Measurements from ENCODE around the gene NUP188. TPM values are rescaled to one million over a fixed set of nuclear protein-coding genes. Genes with fewer than 3 reads are reported as not detected.
A peak's percentile ranks its signal among the peaks of the same experiment; 100 is the strongest.

The NUP188 gene
- total RNA-seq, 2 donors from 2014 or later, result 14.8 to 30.0 TPM

DNA sequence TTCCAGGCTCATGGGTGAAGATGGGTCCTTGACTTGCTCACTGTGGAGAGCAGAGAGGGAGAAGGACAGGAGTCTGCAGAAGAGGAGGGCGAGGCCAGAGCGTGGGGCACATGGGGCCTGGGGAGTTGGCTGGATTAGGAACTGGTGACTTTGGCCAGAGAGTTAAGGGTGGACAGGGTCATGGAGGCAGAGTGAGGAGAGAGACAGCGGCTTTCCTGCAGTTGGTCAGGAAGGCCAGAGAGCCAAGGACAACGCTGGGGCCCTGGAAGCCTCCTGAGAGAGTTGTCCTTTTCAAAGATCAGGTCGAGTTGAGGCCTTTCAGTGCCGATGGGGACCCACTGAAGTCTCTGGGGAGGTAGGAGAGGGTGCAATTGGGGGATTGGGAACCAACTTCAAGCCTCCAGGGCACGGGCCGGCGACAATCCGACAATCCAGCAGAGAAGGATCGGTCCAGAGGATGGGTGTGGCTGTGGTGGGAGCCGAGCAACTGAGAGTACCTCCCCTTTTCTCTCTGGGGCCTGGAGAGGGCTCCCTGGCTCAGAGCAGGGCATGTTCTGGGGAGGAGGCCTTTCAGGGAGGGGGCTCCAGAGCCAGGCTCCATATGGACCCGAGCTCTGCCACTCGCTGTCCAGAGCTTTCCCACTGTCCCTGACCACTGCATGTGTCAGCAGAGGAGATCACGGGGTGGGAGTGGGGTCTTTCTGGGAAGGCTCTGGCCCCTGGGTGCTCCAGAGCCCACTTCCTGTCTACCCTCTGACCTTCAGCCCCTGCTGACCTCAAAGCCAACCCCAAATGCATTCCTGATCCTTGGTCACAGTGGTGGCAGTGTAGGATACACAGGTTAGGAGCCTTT, 34.2 kb upstream of the NUP188 start:
- intact Hi-C loops (cut with DNase I), result no loop called here
- ATAC-seq, result peak in 1 of 2 donors; percentile 7
- peak; percentile 48 for DNase-seq

DNA sequence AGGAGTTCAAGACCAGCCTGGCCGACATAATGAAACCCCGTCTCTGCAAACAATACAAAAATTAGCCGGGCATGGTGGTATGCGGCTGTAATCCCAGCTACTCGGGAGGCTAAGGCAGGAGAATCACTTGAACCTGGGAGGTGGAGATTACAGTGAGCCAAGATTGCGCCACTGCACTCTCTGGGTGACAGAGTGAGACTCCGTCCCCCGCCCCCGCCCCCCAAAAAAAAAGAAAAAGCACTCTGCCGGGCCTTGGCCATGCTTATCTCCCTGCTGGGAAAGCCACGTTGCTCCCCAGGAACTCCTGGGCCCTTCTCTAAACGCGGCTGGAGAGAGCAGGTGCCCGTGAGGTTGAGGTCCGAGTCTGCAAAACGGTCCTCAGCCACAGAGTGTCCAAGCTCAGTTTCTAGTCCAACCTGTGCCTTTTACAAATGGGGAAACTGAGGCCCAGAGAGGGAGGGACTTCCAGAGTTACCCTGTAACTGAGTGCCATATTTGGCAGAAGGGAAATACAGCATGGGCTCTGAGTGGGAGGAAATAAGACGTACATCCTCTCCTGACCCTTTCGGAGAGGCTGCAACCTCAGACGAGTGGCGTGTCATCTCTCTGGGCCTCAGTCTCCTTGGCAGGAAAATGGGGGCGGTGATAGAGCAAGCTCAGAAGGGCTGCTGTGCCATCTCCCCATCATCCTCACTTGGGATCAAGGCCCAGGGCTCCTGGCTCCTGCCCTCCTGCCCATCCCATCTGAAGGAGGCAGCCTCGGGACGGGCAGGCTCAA, 33.3 kb upstream of the NUP188 start:
- DNase-seq, result no peak
- intact Hi-C loops (cut with DNase I), result no loop called here
- ATAC-seq, result no peak

GRCh38 chr9:128916204-128916603, 31.3 kb upstream of the NUP188 start:
- intact Hi-C loops (cut with DNase I), result loop anchor here in 1 of 2 donors (5.0 kb wide), 1 partner anchor 34 kb away; the partner anchor contains the start of genes KYAT1 and LRRC8A
- DNase-seq (peak; percentile 54), ATAC-seq (peak; percentile 14 to 17)

DNA sequence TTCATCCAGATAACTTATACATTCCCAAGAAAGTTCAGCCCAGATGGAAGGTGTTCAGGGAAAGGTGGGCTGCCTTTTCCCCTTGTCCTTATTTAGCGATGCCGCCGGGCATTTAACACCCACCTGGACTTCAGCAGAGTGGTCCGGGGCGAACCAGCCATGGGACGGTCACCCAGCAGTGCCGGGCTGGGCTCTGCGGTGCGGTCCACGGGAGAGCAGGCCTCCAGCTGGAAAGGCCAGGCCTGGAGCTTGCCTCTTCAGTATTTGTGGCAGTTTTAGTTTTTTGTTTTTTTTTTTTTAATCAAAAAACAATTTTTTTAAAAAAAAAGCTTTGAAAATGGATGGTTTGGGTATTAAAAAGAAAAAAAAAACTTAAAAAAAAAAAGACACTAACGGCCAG, 30.8 kb upstream of the NUP188 start:
- no peak for DNase-seq
- no peak for ATAC-seq
- intact Hi-C loops (cut with DNase I), result loop anchor here in 1 of 2 donors (5.0 kb wide), 1 partner anchor 34 kb away; the partner anchor contains the start of genes KYAT1 and LRRC8A

GRCh38 chr9:128917151-128917849, 30.2 kb upstream of the NUP188 start:
- DNase-seq (peak; percentile 88), ATAC-seq (peak; percentile 47 to 61)
- intact Hi-C loops (cut with DNase I), result loop anchor here in 1 of 2 donors (5.0 kb wide), 1 partner anchor 35 kb away; the partner anchor contains the start of genes KYAT1 and LRRC8A

DNA sequence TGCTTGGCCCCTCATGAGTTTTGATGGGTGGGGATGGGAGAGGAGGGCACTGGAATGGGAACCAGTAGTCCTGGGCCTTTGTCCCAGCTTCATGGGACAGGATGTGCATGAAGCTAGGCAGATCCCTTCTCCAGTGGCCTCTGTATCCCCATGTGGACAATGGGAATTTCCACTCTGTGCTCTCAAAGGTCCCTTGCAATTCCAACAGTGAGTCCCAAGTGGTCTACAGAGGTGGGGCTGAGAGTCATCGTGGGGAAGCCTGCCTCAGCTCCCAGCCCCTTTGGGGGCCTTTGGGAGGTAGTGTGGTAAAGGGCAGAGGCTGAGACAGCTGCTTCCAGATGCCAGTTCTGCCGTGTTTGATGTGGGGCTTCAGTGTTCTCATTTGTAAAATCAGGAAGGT, 28.6 kb upstream of the NUP188 start:
- DNase-seq, result no peak
- no peak for ATAC-seq
- intact Hi-C loops (cut with DNase I), result loop anchor here in 1 of 2 donors (5.0 kb wide), 1 partner anchor 37 kb away; the partner anchor contains the start of genes KYAT1 and LRRC8A

GRCh38 chr9:128919402-128920089, 28.0 kb upstream of the NUP188 start:
- intact Hi-C loops (cut with DNase I), result loop anchor here in 1 of 2 donors (5.0 kb wide), 1 partner anchor 37 kb away; the partner anchor contains the start of genes KYAT1 and LRRC8A
- ATAC-seq, result no peak
- no peak for DNase-seq

GRCh38 chr9:128920381-128921058, 27.0 kb upstream of the NUP188 start, which contains the start of gene PHYHD1:
PHYHD1 (plus strand) TSS chr9:128920982; CDS start chr9:128922324, 1,342 bp downstream.
- ATAC-seq, result peak; percentile 46 to 49
- intact Hi-C loops (cut with DNase I), result no loop called here

DNA sequence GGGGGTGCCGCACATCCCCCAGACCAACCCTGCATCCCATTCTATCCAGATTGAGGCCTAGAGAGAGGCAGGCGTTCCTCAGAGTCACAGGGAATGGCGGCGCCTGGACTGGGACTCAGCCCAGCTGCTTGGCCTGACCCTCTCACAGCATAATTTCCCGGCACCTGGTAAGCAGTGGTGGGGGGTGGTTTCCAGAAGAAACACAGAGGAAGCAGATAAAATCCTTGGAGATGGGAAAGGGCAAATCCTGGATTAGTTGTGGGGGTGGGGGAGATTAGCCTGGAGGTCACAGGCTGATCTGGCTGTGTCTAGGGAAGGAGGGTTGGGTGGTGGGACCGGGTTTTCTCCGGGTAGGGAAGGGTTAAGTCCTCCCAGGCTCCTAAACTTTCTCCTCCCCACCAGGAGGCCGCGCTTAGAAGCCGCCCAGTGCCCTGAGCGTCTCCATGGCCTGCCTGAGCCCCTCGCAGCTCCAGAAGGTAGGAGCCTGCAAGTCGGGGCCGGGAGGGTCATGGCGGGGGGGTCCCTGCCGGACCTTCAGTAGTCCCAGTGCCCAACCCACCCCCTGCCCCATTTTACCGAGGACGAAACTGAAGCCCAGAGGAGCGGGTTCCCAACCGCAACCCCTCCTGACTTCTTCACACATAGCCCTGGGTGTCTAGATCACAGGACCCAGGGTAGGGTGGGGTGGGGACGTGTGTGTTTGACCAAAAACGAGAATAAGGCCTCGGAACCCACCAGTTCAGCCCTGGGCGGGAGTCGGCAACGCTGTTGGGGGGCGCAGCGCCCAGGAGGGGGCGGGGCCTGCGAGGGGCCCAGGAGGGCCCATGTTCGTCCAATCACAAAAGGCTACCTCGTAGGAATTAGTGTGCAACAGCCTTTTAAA, 25.4 kb upstream of the NUP188 start:
- DNase-seq, result peak; percentile 65
- intact Hi-C loops (cut with DNase I), result no loop called here
- ATAC-seq, result peak; percentile 82 to 85

More at GRCh38 chr9:128920381-128921058, 27.0 kb upstream of the NUP188 start, which contains the start of gene PHYHD1:
- DNase-seq, result peak; percentile 79

DNA sequence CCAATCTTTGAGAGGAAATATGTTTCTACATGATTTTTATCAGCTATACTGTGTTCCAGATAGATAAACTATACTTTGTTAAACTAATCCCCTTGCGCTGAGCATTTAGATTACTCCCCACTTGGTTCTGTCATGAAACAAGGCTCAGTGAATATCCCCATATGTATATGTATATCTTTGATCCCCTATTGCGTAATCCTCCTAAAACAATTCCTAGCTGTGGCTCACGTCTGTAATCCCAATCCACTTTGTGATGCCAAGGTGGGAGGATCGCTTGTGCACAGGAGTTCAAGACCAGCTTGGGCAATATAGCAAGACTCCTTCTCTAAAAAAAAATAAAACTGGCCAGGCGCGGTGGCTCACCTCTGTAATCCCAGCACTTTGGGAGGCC, 24.0 kb upstream of the NUP188 start:
- intact Hi-C loops (cut with DNase I), result no loop called here
- no peak for ATAC-seq
- no peak for DNase-seq

- ATAC-seq (peak; percentile 71 to 83), DNase-seq (peak; percentile 49)
- intact Hi-C loops (cut with DNase I), result loop anchor here (1.0 to 5.0 kb wide), 3 partner anchors 46 to 65 kb away; partner anchors contain the start of genes KYAT1 (in 1 of the 2) and LRRC8A (in 1 of the 2)
Measured at GRCh38 chr9:128927731-128928411, 19.6 kb upstream of the NUP188 start.

DNA sequence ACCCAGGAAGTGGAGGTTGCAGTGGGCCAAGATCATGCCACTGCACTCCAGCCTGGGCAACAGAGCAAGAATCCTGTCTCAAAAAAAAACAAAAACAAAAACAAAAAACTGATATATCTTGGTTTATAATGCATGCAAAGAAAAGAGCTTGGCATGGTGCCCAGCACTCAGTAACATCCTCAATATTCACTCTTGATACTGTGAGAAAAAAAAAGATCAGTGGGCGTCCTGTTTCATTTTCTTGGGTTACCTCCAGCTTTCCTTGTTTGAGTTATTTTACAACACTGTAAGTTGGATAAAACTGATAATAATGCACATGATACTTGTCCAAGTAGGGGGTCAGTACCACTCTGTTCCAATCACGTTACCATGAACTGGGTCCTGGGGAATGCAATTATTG, 18.9 kb upstream of the NUP188 start:
- ATAC-seq (no peak), DNase-seq (no peak)
- intact Hi-C loops (cut with DNase I), result loop anchor here (1.0 to 5.0 kb wide), 3 partner anchors 46 to 65 kb away; partner anchors contain the start of genes KYAT1 (in 1 of the 2) and LRRC8A (in 1 of the 2)

DNA sequence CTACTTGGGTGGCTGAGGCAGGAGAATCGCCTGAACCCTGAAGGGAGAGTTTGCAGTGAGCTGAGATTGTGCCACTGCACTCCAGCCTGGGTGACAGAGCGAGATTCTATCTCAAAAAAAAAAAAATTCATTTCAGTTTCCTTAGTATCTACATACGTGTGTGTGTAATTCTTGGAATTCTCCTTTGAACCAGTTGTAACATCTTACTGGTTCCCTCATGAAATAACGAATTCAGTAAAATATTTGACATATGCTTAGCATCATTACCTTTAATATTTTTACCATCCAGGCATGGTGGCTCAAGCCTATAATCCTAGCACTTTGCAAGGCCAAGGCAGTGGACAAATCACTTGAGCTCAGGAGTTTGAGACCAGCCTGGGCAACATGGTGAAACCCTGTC, 17.9 kb upstream of the NUP188 start:
- ATAC-seq, result no peak
- intact Hi-C loops (cut with DNase I), result loop anchor here (2.0 to 5.0 kb wide), 2 partner anchors 47 to 65 kb away; partner anchors contain the start of genes KYAT1 (in 1 of the 2) and LRRC8A (in 1 of the 2)
- no peak for DNase-seq

GRCh38 chr9:128933731-128934130, 13.8 kb upstream of the NUP188 start:
- intact Hi-C loops (cut with DNase I), result no loop called here
- DNase-seq, result no peak
- no peak for ATAC-seq

DNA sequence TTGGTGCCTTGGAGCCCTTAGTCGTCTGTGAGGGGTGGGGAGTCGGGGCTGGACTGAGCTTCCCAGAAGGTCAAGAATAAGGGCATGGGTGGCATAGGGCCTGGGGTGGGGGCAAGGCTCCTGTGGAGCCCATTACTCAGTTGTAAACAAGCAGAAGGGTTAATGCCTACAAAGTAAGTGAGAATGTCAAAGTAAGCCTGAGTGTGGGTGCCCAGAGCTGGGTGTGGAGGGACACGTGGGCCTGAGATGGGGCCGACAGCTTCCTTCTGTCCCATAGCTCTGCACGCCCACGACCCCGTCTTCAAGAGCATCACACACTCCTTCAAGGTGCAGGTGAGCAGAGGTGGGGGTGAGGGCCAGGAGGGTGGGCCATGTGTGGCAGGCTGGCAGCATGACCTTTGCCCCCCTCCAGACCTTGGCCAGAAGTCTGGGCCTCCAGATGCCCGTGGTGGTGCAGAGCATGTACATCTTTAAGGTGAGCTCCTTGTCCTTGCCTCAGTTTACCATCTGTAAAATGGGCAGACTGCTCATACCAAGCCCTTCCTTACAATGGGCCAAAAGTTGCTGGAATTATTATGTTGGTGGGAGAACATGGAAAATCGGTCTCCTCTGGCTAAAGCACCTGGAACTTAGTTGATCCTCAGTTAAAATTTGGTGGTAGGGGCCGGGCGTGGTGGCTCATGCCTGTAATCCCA, 11.2 kb upstream of the NUP188 start:
- ATAC-seq (no peak), DNase-seq (no peak)
- intact Hi-C loops (cut with DNase I), result no loop called here
